Thyroid gland (tissue), 4 donors: ENCODE data around the gene FCHO1. TPM values are rescaled to one million over a fixed set of nuclear protein-coding genes. Genes with fewer than 3 reads are reported as not detected.

Experiments used
- DNase-seq, 2 donors: peaks; one replicate each; pipeline ENCODE4 v3.0.0-alpha.2; 2019
- H3K27ac ChIP-seq, 3 donors: fragments of 200-600 bp; sonication (generic); 1 replicate in 2 of 3; 2 replicates in 1 of 3; pipeline ENCODE4 v1.5.1; 2016 to 2019; ENCODE audit warnings: mild to moderate bottlenecking in 1 of 3, moderate library complexity in 1 of 3
- H3K27me3 ChIP-seq: fragments of 200-600 bp; sonication (generic); one replicate; pipeline ENCODE4 v1.5.1; 2019
- H3K36me3 ChIP-seq, 2 donors: fragments of 200-600 bp; sonication (generic); one replicate each; pipeline ENCODE4 v1.5.1; 2016 to 2019
- H3K4me1 ChIP-seq, 2 donors: fragments of 200-600 bp; sonication (generic); one replicate each; pipeline ENCODE4 v1.5.1; 2017 to 2019
- H3K4me3 ChIP-seq, 3 donors: fragments of 200-600 bp; sonication (generic); replicated peaks in 1 of 3; 1 replicate in 2 of 3; 2 replicates in 1 of 3; pipeline ENCODE4 v1.5.1; 2016; ENCODE audit warnings: mild to moderate bottlenecking in 1 of 3
- H3K9me3 ChIP-seq: fragments of 200-600 bp; sonication (generic); one replicate; pipeline ENCODE4 v1.5.1; 2017
- POLR2A ChIP-seq, 2 donors: fragments of 450-650 bp; IDR thresholded peaks; one replicate each; pipeline ENCODE4 v1.6.1; 2017; ENCODE audit warnings: antibody characterized with exemption in 2 of 2, mild to moderate bottlenecking in 2 of 2, moderate library complexity in 1 of 2
- WGBS, 2 donors: methylation state at CpG; one replicate each; pipeline ENCODE4 v1.1.5; 2017; 5-methylcytosine and 5-hydroxymethylcytosine counted together
- intact Hi-C: fragments of 100-400 bp; cut with DNase I; formaldehyde crosslinking; loops from one replicate; pipeline ENCODE4 v1.15.1; 2023
- total RNA-seq, 4 donors: library from RNA; depleted of rRNA; stranded (reverse); fragments of >200 nt; gene quantifications; one replicate each; pipeline ENCODE4 v1.2.3, GENCODE V29; 2016
- TF ChIP-seq, protein P1 (sequence below), 6 experiments: fragments of 200-600 bp in 3 of 6; fragments of 450-650 bp in 3 of 6; sonication (generic) in 3 of 6; IDR thresholded peaks; one replicate each; pipeline ENCODE4 v1.5.1; 2016 to 2019; ENCODE audit warnings: antibody characterized with exemption in 6 of 6, mild to moderate bottlenecking in 2 of 6, inconsistent platforms in 1 of 6, moderate library complexity in 1 of 6

FCHO1 gene
- total RNA-seq, 4 donors from 2014 or later: 0.40 to 1.6 (median 0.67) TPM; not detected in 1

- Histone ChIP-seq H3K27me3 (no peaks in the 10 kb centered on the region), H3K4me1 (no peaks in the 10 kb centered on the region), H3K27ac (no peak overlapping the region), H3K4me3 (no peak overlapping the region), H3K36me3 (no peaks in the 10 kb centered on the region), H3K9me3 (no peaks in the 10 kb centered on the region)
- no peak for TF ChIP-seq POLR2A (IDR thresholded peaks at IDR 0.05)
- TF ChIP-seq, protein P1, sequence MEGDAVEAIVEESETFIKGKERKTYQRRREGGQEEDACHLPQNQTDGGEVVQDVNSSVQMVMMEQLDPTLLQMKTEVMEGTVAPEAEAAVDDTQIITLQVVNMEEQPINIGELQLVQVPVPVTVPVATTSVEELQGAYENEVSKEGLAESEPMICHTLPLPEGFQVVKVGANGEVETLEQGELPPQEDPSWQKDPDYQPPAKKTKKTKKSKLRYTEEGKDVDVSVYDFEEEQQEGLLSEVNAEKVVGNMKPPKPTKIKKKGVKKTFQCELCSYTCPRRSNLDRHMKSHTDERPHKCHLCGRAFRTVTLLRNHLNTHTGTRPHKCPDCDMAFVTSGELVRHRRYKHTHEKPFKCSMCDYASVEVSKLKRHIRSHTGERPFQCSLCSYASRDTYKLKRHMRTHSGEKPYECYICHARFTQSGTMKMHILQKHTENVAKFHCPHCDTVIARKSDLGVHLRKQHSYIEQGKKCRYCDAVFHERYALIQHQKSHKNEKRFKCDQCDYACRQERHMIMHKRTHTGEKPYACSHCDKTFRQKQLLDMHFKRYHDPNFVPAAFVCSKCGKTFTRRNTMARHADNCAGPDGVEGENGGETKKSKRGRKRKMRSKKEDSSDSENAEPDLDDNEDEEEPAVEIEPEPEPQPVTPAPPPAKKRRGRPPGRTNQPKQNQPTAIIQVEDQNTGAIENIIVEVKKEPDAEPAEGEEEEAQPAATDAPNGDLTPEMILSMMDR (IDR thresholded peaks at IDR 0.05): peak; percentile 39 to 76 (median 51)
- peak; percentile 40 to 58 for DNase-seq
- intact Hi-C loops: no loop called here
- 33 to 47% methylated on average over 19 to 31 of the region's 32 CpGs for WGBS, 2 donors
These were observed 33.1 kb downstream of the FCHO1 start for GRCh38 chr19:17784201-17785008.

DNA sequence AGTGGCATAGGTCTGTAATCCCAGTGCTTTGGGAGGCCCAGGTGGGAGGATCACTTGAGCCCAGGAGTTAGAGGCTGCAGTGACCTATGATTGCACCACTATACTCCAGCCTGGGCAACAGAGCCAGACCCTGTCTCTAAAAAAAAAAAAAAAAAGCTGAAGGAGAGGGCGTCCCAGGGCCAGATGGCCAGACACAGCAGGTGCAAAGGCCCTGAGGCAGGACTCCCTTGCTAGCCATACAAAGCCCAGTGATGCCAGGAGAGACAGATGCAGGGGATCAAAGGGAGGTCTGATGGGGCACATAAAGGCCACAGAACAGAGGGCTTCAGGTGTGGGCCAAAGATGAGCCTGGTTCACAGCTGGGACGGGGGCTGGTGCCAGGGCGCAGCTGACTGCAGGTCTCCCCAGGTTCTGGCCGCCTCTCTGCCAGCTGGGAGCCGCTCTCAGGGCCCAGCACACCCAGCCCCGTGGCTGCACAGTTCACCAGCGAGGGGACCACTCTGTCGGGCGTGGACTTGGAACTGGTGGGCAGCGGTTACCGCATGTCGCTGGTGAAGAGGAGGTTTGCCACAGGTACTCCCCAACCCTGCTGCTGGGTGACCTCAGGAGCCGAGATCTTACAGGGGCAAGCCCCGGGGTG, 36.1 kb downstream of the FCHO1 start:
- H3K4me1 ChIP-seq: peaks cover 0 to 5% of the 10 kb centered on the region in 2 donors
- intact Hi-C loops: no loop called here
- DNase-seq: no peak
- H3K27ac ChIP-seq: no peak overlapping the region
- no peaks in the 10 kb centered on the region for H3K9me3 ChIP-seq
- TF ChIP-seq, protein P1 (IDR thresholded peaks at IDR 0.05): no peak
- TF ChIP-seq POLR2A (IDR thresholded peaks at IDR 0.05): no peak
- no peak overlapping the region for H3K4me3 ChIP-seq
- whole genome bisulfite sequencing, 2 donors: 76 to 89% methylated on average over 4 to 8 of the region's 14 CpGs
- no peaks in the 10 kb centered on the region for H3K36me3 ChIP-seq
- no peaks in the 10 kb centered on the region for H3K27me3 ChIP-seq

- Histone ChIP-seq H3K36me3 (no peaks in the 10 kb centered on the region), H3K27me3 (no peaks in the 10 kb centered on the region), H3K9me3 (no peaks in the 10 kb centered on the region), H3K4me3 (no peak overlapping the region), H3K27ac (no peak overlapping the region), H3K4me1 (peaks cover 0 to 5% of the 10 kb centered on the region in 2 donors)
- TF ChIP-seq, protein P1 (IDR thresholded peaks at IDR 0.05): no peak
- TF ChIP-seq POLR2A (IDR thresholded peaks at IDR 0.05): no peak
- intact Hi-C loops: no loop called here
- no peak for DNase-seq
- 80 to 86% methylated on average over 2 of the region's 2 CpGs for WGBS, 2 donors
These were observed 37.4 kb downstream of the FCHO1 start for GRCh38 chr19:17788632-17789031.

- Histone ChIP-seq H3K36me3 (no peaks in the 10 kb centered on the region), H3K9me3 (no peaks in the 10 kb centered on the region), H3K4me3 (no peak overlapping the region), H3K4me1 (peaks cover 0 to 11% of the 10 kb centered on the region in 2 donors), H3K27me3 (peaks cover 8% of the 10 kb centered on the region), H3K27ac (no peak overlapping the region)
- DNase-seq: no peak
- intact Hi-C loops: no loop called here
- no peak for TF ChIP-seq POLR2A (IDR thresholded peaks at IDR 0.05)
- TF ChIP-seq, protein P1 (IDR thresholded peaks at IDR 0.05): no peak
- 72 to 74% methylated on average over 6 of the region's 6 CpGs for WGBS, 2 donors
These were observed 38.9 kb downstream of the FCHO1 start for GRCh38 chr19:17790059-17790780.
